ENCODE results near the gene FEZ2. TPM values are rescaled to one million over a fixed set of nuclear protein-coding genes. Genes with fewer than 3 reads are reported as not detected.

The FEZ2 gene
- total RNA-seq, 1 donor from 2014 or later = 14.9 TPM

DNA sequence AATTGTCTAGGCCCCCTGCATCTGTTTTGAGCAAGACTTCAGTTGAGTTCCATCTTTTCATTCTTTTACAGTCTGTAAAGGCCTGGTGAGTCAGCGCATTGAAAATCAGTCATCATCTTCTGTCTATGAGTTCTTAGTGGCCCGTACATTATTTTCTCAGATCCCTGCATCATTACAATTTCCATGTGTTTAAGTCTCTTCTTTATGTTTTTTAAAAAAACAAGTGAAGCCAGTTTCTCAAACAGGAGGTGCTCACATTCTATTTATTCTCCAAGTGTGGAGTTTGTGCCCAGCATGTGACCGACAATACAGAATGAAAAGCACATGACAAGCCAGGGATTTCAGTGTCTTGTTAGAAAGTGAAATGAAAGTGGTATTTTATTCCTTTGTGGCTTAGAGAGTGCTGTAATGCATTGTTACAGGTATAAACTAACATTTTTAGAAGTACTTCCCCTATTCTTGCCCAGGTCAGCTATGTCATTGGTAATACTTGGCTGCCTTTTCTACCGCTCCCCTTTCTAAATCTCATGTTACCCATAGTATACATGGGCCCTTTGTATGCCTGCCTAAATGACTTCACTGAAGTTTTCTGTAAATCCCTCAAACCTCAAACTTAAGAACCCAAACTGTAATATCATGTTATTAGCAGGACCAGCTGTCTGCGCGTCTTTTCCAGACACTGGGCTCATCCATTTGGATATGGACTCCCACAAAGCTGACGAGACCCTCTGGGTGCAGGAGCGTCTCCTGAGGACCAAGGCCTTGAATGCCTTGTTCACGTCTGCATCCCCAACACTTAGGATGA is 67.6 kb downstream of the FEZ2 start:
- DNase-seq (ENCODE audit: low spot score) = no peak
- Mint-ChIP-seq H3K4me1 (ENCODE audit: low read depth) (peaks cover 5% of the 10 kb centered on the region), H3K9me3 (no peaks in the 10 kb centered on the region), H3K27ac (no peak overlapping the region), H3K27me3 (ENCODE audit: insufficient read depth) (no peaks in the 10 kb centered on the region), H3K4me3 (no peak overlapping the region), H3K36me3 (ENCODE audit: low read depth) (peaks cover 1% of the 10 kb centered on the region)
- intact Hi-C loops (cut with micrococcal nuclease) = no loop called here

DNA sequence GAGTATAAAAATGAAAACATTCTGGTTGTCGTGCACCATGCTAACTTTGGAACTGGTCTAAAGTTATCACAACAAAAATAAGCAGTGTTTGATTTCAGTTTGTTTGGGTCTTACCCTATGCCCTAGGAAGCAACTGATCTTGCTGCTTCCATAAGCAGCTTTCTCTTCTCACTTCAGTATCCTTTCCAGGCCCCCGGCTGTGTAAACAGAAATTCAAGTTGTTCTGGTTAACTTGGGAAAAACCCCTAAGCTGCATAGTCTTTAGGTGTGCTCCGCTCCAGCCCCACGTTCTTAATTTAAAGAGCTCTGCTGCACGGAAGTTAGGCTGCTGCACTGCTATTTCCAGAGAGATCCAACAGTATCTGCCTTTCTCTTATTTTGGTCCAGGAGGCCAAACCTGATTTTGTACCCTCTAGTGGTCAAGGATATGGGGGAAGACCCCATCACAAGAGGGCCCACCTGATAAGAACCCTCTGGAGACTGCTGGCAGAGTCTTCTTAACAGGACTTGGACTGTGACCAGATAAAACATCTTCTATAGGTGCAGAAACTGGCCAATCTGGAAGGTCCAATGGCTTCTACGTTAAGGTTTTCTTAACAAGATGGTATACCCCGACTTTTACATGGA is 69.1 kb downstream of the FEZ2 start:
- no peak for DNase-seq (ENCODE audit: low spot score)
- H3K27ac Mint-ChIP-seq = no peak overlapping the region
- H3K27me3 Mint-ChIP-seq (ENCODE audit: insufficient read depth) = no peaks in the 10 kb centered on the region
- H3K36me3 Mint-ChIP-seq (ENCODE audit: low read depth) = peaks cover 1% of the 10 kb centered on the region
- intact Hi-C loops (cut with micrococcal nuclease) = no loop called here
- H3K9me3 Mint-ChIP-seq = no peaks in the 10 kb centered on the region
- no peak overlapping the region for H3K4me3 Mint-ChIP-seq
- H3K4me1 Mint-ChIP-seq (ENCODE audit: low read depth) = peaks cover 5% of the 10 kb centered on the region

DNA sequence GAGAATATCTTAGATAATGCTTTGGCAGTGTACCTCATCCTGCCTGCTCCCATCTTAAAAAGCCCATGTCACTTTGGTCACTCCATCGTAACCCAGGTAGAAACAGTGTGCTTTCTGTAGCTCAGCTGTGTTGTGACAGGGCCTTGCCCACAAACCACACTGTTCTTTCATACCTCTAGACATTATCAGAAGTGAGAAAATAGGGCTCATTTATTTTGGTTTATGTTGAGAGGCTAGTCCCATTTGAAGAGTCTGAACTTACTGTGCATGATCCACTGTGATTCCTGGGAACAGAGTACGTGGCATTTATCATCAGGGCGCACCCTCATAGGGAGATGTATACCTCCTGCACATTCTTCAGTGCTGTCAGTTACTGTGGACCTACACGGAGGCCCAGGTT is 69.7 kb downstream of the FEZ2 start:
- peaks cover 1% of the 10 kb centered on the region for H3K36me3 Mint-ChIP-seq (ENCODE audit: low read depth)
- no peaks in the 10 kb centered on the region for H3K27me3 Mint-ChIP-seq (ENCODE audit: insufficient read depth)
- no peaks in the 10 kb centered on the region for H3K9me3 Mint-ChIP-seq
- intact Hi-C loops (cut with micrococcal nuclease) = no loop called here
- no peak for DNase-seq (ENCODE audit: low spot score)
- no peak overlapping the region for H3K4me3 Mint-ChIP-seq
- no peak overlapping the region for H3K27ac Mint-ChIP-seq
- peaks cover 5% of the 10 kb centered on the region for H3K4me1 Mint-ChIP-seq (ENCODE audit: low read depth)

DNA sequence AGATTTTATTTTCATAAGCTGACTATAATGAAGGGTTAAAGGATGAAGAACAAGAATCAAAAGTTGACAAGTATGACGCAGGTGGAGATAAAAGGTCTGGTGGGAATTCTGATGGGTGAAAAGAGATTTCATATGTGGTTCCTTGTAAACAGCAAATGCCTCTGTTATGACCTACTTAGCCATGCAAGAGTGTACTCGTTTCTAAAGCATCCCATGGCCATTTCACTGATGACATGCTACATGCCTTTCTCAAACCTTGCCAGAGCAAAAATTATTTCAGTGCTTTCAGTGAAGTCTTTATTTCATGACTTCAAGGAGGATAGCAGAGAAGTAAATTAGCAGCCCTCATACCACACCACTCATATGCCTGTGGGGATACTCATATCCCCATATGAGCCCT is 71.7 kb downstream of the FEZ2 start:
- H3K36me3 Mint-ChIP-seq (ENCODE audit: low read depth) = peaks cover 1% of the 10 kb centered on the region
- H3K4me1 Mint-ChIP-seq (ENCODE audit: low read depth) = peaks cover 5% of the 10 kb centered on the region
- no peak for DNase-seq (ENCODE audit: low spot score)
- no peak overlapping the region for H3K27ac Mint-ChIP-seq
- H3K4me3 Mint-ChIP-seq = no peak overlapping the region
- intact Hi-C loops (cut with micrococcal nuclease) = no loop called here
- H3K9me3 Mint-ChIP-seq = no peaks in the 10 kb centered on the region
- H3K27me3 Mint-ChIP-seq (ENCODE audit: insufficient read depth) = no peaks in the 10 kb centered on the region

DNA sequence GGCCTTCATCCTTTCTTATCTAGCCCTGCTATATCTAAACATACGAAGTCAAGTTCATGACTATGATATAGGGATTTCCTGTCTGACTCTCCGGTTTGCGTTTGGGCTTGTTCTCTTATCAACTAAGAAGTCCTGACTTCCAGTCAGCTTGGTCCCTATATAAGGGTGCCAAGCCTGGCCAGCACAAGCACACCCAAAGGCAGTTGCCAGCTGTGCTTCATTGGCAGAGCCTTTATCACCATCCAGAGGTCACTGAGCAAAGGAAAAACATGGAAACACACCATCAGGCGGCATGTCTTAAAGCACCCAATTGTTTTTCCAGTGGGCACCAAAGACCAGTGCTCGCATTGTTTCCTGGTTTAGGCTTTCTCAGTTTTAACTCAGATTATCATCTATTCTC is 72.7 kb downstream of the FEZ2 start:
- no peaks in the 10 kb centered on the region for H3K27me3 Mint-ChIP-seq (ENCODE audit: insufficient read depth)
- no peak overlapping the region for H3K4me3 Mint-ChIP-seq
- no peak for DNase-seq (ENCODE audit: low spot score)
- no peaks in the 10 kb centered on the region for H3K9me3 Mint-ChIP-seq
- intact Hi-C loops (cut with micrococcal nuclease) = no loop called here
- no peak overlapping the region for H3K27ac Mint-ChIP-seq
- peaks cover 5% of the 10 kb centered on the region for H3K4me1 Mint-ChIP-seq (ENCODE audit: low read depth)
- H3K36me3 Mint-ChIP-seq (ENCODE audit: low read depth) = peaks cover 1% of the 10 kb centered on the region

DNA sequence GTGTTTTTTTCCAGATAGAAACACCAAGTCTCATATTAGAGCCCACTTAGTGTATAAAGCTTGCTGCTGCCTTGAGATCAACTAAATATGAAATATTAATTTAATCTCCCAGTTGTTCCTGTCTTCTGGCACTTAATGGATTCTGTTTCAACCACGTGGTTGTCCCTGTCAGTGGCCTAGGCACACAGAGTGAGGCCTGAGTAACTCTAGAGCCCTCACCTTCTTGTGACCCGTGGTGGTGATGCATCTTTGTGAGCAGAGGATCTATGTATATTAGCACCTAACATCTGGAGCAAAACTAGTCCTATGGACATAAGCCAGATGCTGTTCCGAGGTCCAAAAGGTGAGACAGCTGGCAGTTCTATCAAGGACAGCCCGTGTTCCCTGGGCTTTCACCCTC is 74.8 kb downstream of the FEZ2 start:
- no peak overlapping the region for H3K27ac Mint-ChIP-seq
- intact Hi-C loops (cut with micrococcal nuclease) = no loop called here
- no peak overlapping the region for H3K4me3 Mint-ChIP-seq
- no peak for DNase-seq (ENCODE audit: low spot score)
- H3K4me1 Mint-ChIP-seq (ENCODE audit: low read depth) = peaks cover 2% of the 10 kb centered on the region
- H3K36me3 Mint-ChIP-seq (ENCODE audit: low read depth) = peaks cover 1% of the 10 kb centered on the region
- no peaks in the 10 kb centered on the region for H3K9me3 Mint-ChIP-seq
- no peaks in the 10 kb centered on the region for H3K27me3 Mint-ChIP-seq (ENCODE audit: insufficient read depth)

DNA sequence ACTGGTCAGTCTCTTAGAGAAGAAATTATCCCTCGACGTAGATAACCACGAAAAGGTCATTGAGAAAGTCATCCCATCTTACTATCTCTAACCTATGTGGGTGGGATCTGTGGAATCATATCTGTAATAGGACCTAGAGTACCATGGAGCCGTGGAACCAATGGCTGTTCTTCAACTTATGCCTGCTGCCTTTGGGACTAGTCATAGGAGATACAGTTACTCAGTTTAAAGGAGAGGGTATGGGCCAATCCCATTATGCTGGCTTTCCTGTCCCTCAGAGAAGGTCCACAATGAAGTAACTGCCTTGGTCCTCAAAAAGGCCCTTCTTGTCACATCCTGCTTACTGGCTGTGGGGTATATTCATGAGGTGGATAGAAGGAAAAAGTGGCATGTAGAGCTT is 77.5 kb downstream of the FEZ2 start:
- Mint-ChIP-seq H3K36me3 (ENCODE audit: low read depth) (no peaks in the 10 kb centered on the region), H3K4me1 (ENCODE audit: low read depth) (no peaks in the 10 kb centered on the region), H3K9me3 (no peaks in the 10 kb centered on the region), H3K27ac (no peak overlapping the region), H3K4me3 (no peak overlapping the region), H3K27me3 (ENCODE audit: insufficient read depth) (no peaks in the 10 kb centered on the region)
- intact Hi-C loops (cut with micrococcal nuclease) = no loop called here
- no peak for DNase-seq (ENCODE audit: low spot score)

DNA sequence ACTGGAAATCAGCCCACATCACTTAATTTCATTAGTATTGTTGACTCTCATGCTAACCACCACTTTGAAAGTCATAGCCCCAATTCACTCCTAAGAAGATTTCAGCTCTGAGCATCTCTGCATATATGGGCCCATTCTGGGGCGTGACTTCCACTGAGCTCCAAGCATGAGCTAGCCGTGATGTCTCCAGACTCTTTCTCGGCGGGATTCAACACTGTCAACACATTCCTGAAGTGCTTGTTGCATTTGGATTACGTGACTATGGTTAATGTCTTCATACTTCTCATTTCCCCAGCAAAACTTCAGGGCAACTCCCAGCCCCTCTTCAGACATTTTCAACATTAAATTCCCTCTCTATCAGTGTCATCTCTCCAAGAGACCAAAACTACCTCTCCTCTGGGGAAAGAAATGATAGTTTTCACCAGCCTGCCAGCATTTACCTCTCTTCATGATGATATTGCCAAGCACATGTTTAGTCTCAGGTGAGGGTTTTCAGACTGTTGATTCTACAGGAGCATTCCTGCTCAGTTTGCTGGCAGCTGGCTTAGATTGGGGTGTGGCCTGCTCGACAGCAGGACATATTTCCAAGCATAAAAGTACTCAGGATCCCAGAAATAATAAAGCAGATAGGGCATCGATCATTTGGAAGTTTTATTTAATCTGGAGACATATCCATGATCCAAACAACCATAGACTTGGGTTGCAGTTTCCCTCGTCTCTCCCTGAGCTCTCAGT is 81.7 kb downstream of the FEZ2 start:
- Mint-ChIP-seq H3K4me3 (no peak overlapping the region), H3K9me3 (no peaks in the 10 kb centered on the region), H3K27me3 (ENCODE audit: insufficient read depth) (no peaks in the 10 kb centered on the region), H3K36me3 (ENCODE audit: low read depth) (peaks cover 5% of the 10 kb centered on the region), H3K27ac (no peak overlapping the region), H3K4me1 (ENCODE audit: low read depth) (no peaks in the 10 kb centered on the region)
- DNase-seq (ENCODE audit: low spot score) = no peak
- intact Hi-C loops (cut with micrococcal nuclease) = no loop called here

DNA sequence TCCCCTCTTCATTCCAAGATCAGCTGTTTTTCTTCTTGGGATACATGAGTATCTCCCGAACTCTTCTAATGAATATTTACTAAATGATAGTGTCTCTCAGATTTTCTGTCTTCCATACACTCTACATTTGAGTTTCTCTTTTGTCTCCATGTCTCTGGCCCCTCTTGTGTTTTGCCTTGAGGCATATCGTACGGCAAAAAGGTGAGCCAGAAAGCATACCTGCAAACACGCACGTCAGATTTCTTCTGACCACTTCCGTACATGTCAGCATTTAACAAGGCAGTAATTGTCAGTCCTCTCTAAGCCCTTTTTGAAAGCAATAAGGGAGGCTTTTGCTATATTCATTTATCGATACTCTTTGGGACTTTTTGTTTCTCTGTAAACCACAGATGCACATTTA is 82.4 kb downstream of the FEZ2 start:
- no peak for DNase-seq (ENCODE audit: low spot score)
- Mint-ChIP-seq H3K36me3 (ENCODE audit: low read depth) (peaks cover 5% of the 10 kb centered on the region), H3K27ac (no peak overlapping the region), H3K4me3 (no peak overlapping the region), H3K9me3 (no peaks in the 10 kb centered on the region), H3K27me3 (ENCODE audit: insufficient read depth) (no peaks in the 10 kb centered on the region), H3K4me1 (ENCODE audit: low read depth) (no peaks in the 10 kb centered on the region)
- intact Hi-C loops (cut with micrococcal nuclease) = no loop called here

DNA sequence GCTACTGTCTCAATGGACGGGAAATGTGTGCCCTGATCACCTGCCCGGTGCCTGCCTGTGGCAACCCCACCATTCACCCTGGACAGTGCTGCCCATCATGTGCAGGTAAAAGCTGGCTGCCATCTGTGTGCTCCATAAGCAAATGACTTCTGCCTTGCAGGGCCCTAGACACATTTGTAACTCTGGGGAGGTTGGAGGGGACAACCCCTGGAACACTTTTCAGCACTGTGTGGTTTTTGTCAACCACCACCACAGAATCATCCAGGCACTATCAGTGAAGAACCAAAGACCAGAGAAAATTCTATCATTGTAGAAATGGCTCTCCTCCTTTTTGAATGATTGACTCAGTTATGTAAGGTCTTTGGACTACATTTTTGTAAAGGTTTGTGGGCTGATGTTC is 84.3 kb downstream of the FEZ2 start:
- Mint-ChIP-seq H3K9me3 (no peaks in the 10 kb centered on the region), H3K36me3 (ENCODE audit: low read depth) (peaks cover 5% of the 10 kb centered on the region), H3K4me3 (no peak overlapping the region), H3K27me3 (ENCODE audit: insufficient read depth) (no peaks in the 10 kb centered on the region), H3K4me1 (ENCODE audit: low read depth) (no peaks in the 10 kb centered on the region), H3K27ac (no peak overlapping the region)
- no peak for DNase-seq (ENCODE audit: low spot score)
- intact Hi-C loops (cut with micrococcal nuclease) = no loop called here

DNA sequence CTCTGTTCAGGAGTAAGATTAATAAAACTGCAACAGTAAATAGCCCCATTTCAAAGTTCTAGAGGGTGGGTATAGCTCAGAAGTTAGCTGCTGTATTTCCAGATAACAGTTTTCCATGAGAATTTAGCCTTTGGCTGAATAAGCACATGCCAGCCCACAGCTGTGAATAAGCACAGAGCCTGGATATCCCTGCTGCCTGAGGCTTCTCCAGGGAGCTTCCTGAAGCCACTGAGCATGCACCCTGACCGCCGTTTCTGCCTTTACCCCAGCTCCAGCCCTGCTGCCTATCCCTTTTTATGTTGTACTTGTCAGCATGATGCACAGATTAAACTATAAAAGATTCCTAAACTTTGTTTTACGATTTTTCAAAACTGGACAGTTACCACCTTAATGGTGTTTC is 85.3 kb downstream of the FEZ2 start:
- no peak for DNase-seq (ENCODE audit: low spot score)
- Mint-ChIP-seq H3K4me3 (no peak overlapping the region), H3K27me3 (ENCODE audit: insufficient read depth) (no peaks in the 10 kb centered on the region), H3K36me3 (ENCODE audit: low read depth) (peaks cover 5% of the 10 kb centered on the region), H3K4me1 (ENCODE audit: low read depth) (no peaks in the 10 kb centered on the region), H3K27ac (no peak overlapping the region), H3K9me3 (no peaks in the 10 kb centered on the region)
- intact Hi-C loops (cut with micrococcal nuclease) = no loop called here

DNA sequence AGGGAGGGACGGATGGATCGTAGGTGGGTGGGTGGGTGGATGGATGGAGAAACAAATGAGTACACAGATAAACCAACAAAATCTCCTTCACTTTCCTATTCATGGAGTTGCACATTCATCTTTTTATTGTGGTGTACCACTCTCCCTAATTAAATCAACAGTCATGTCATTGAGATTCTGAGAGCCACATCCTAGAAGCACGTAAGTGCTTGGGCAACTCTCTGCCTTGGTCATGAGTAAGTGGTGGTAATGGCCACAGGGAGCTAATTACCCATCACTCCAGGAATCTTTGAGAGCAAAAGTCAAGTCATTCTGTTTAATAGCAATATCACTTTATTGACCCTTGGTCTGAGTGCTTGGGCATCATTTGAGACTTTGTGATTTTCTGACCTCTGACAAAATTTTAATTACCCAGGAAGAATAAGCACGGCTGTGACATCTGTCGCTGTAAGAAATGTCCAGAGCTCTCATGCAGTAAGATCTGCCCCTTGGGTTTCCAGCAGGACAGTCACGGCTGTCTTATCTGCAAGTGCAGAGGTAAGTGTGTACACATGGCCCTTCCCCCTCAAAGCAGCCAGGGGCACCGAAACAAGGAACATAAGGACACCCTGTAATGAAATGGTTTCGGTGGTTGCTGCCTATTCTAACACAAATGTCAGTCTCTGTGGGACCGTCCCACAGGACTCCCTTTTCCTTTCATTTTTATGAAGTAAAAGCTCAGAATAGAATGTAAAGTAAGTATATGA is 85.9 kb downstream of the FEZ2 start:
- intact Hi-C loops (cut with micrococcal nuclease) = no loop called here
- no peak for DNase-seq (ENCODE audit: low spot score)
- Mint-ChIP-seq H3K9me3 (no peaks in the 10 kb centered on the region), H3K4me1 (ENCODE audit: low read depth) (no peaks in the 10 kb centered on the region), H3K36me3 (ENCODE audit: low read depth) (peaks cover 5% of the 10 kb centered on the region), H3K27ac (no peak overlapping the region), H3K27me3 (ENCODE audit: insufficient read depth) (no peaks in the 10 kb centered on the region), H3K4me3 (no peak overlapping the region)

DNA sequence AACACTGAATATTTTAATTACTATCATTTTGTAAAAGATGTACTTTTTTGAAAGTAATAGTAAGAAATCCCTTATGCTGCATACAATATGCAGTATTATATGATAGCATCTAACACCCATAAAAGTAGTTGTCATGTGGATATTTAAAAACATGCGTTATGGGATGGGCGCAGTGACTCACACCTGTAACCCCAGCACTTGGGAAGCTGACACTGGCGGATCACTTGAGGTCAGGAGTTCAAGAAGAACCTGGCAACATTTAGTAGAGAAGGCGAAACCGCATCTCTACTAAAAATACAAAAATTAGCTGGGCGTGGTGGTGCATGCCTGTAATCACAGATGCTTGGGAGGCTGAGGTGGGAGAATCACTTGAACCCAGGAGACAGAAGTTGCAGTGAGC is 88.9 kb downstream of the FEZ2 start:
- Mint-ChIP-seq H3K4me1 (ENCODE audit: low read depth) (no peaks in the 10 kb centered on the region), H3K36me3 (ENCODE audit: low read depth) (peaks cover 5% of the 10 kb centered on the region), H3K4me3 (no peak overlapping the region), H3K27ac (no peak overlapping the region), H3K27me3 (ENCODE audit: insufficient read depth) (no peaks in the 10 kb centered on the region), H3K9me3 (no peaks in the 10 kb centered on the region)
- no peak for DNase-seq (ENCODE audit: low spot score)
- intact Hi-C loops (cut with micrococcal nuclease) = loop anchor here (5.0 kb wide), 2 partner anchors 262 to 537 kb away; no protein-coding TSS in a partner anchor

Data from activated T-helper 1 cell treated with anti-CD3 and anti-CD28 coated beads, Interleukin-12 subunit alpha, Interleukin-12 subunit beta, Interleukin-2, Interleukin-4 antibody, amounts not matched to agents 30 ng/mL and 10 ng/mL and 1 ng/mL, durations not matched to agents 14 hours and 24 hours and 36 hours (primary cell).